ENCODE data around the gene GRM7.

- TF ChIP-seq CTCF (IDR thresholded peaks at IDR 0.05) = no peak
- TF ChIP-seq POLR2A (IDR thresholded peaks at IDR 0.05) = no peak
These were observed 343.9 kb downstream of the GRM7 start for GRCh38 chr3:7204848-7205156.
